HG02642 (cell line): ENCODE data around the gene PRIM2.
"Not testable (repeated sequence)": the region's sequence is repeated elsewhere in the genome, so short reads cannot be mapped to it uniquely, and the experiment has no call there.

ENCODE experiments used
- ATAC-seq: cut with Tn5 transposase; IDR thresholded peaks from one replicate; pipeline ENCODE4 v1.9.1; 2021; ENCODE audit warnings: mild to moderate bottlenecking; ENCODE audit not compliant: unreplicated experiment, poor library complexity

The PRIM2 gene

DNA sequence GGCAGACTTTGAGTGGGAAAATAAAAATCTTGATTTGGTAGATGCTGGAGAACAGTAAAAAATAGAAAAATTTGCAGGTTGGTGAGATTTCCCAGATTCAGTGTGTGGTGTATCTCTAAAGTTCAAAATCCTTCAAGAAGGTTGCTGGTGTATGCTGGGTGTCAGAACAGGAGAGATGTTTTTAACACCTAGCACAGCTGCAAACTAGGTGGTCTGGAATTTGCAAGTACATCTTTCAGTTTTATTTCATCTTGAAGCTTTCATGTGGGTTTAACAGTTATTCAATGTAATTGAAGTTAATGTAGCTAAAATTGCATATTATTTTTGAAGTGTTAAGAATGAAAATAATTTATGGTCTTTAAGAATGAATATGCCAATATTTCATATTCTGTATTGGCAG, 40.9 kb downstream of the PRIM2 start:
- ATAC-seq: not testable (repeated sequence)

DNA sequence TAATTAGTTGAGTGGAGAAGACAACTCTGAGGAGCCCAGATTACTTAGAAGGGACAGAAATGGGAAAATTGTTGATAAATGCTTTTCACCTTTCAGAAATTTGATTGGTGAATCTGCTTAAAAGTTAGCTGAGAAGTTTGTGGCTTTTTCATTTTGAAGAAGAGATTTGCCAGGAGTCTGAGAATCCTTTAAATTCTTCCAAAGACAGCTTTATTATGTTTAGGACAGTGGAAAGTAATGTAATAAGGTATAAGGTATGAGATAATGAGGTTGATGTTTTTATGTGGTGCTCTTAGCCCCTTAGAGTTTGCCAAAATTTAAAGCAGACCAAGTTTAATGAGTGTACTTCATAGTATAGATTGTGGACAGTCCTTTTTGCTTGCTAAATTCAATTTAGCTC, 42.3 kb downstream of the PRIM2 start:
- ATAC-seq: not testable (repeated sequence)

DNA sequence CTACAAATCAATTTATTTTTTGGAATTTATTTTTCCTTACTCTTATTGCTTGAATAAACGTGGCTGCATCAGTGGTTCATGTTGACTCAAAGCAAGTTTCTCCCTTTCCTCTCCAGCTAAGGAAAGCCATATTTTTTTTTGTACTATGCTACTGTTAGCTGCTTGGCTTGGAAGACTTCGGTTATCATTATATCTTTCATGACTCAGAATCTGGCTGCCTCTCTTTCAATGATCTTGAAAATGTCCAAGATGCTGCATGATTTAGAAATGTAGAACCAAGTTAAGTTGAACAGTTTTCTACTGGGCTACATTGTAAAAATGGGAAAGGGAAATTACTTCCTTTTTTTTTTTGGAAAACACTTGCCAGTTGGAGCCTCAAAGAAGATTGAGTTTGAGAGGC, 44.9 kb downstream of the PRIM2 start:
- ATAC-seq: not testable (repeated sequence)

DNA sequence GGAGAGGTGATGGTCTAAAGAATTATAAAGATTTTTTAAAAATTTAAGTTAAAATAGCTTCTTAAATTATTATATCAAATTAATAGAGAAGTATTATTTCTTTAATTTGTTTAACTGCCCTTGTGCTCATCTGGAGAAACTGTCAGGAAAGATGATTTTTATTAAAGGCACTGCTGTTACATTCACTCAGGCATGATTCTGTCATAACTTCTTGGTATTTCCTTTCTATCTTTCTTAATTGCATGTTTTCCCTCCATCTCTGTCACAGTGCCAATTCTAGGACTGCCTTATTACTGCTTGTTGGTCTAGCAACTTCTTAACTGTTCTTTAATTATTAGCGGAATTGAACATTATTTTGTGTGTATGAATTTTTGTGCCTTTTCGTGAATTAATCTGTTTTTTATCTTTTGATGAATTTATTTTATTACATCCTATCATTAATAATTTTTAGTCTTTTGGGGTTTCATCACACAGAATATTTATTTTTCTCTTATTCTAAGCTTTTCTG, 47.7 kb downstream of the PRIM2 start:
- not testable (repeated sequence) for ATAC-seq

DNA sequence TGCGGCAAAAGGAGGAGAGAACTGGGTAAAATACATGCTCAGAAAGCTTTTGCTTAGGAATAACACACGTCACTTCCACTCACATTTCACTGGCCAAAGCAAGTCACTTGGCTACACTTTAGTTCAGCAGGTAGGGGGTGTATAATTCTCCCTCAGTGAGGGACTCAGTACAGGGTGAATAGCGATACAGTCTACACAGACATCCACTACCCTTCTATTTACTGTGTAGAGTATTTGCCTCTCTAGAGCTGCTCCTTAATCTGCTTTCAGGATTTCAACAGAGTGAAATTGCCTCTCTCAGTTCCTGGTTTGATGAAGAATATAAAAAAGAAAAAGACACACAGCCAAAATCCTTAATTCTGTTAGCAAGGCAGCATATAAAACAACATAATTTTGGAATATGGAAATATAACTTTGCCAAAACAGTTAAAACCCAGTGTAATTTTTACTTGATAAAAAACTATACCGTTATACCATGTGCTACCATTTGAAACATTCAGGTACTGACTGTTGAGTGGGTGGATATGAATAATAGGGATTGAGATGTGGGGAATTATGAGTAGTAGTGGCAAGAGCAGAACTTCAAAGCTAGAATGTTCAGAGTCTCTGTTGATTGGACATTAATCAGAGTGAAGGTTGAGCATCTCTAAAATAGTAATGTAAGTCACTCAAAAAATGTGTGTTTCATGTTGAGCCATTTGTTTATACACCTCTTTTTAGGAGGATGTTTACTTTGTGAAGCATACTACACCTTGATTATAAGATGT, 51.7 kb downstream of the PRIM2 start:
- ATAC-seq: not testable (repeated sequence)

DNA sequence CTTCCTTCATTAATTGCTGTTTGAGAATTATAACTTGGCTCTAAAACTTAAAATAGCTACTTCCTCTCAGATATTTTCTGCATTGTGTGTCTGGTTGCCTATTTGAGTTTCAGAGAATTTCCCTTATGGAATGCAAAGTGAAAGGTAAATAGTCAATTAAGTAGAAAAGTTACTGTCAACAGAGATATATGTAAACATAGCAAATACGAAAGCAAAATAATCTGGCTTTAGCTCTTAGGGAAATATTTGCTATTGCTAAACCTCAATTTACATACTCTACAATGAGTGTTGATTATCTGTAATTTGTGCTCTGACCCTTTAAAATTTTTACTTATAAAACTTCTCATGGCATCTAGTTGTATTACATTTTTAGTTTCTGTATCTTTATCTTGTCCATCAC, 54.3 kb downstream of the PRIM2 start:
- not testable (repeated sequence) for ATAC-seq

DNA sequence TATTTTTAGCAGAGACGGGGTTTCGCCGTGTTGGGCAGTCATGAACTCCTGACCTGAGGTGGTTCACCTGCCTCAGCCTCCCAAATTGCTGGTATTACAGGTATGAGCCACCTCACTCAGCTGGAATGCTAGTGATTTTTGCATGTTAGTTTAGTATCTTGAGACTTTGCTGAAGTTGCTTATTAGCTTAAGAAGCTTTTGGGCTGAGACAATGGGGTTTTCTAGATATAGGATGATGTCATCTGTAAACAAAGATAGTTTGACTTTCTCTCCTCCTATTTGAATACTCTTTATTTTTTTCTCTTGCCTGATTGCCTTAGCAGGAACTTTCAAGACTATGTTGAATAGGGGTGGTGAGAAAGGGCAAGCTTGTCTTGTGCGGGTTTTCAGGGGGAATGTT, 57.3 kb downstream of the PRIM2 start:
- not testable (repeated sequence) for ATAC-seq

DNA sequence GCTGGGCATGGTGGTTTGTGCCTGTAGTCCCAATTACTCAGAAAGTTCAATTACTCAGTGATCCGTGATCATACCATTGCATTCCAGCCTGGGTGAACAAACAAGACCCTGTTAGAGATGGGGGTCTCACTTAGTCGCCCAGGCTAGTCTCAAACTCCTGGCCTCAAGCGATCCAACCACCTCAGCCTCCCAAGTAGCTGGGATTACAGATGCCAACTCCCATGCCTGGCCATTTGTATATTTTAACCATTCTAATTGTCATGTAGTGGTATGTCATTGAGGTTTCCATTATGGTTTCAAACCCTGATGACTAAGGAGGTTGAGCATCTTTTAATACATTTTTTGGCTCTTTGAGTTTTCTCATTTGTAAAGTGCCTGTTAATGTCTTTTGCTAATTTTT, 58.7 kb downstream of the PRIM2 start:
- not testable (repeated sequence) for ATAC-seq

DNA sequence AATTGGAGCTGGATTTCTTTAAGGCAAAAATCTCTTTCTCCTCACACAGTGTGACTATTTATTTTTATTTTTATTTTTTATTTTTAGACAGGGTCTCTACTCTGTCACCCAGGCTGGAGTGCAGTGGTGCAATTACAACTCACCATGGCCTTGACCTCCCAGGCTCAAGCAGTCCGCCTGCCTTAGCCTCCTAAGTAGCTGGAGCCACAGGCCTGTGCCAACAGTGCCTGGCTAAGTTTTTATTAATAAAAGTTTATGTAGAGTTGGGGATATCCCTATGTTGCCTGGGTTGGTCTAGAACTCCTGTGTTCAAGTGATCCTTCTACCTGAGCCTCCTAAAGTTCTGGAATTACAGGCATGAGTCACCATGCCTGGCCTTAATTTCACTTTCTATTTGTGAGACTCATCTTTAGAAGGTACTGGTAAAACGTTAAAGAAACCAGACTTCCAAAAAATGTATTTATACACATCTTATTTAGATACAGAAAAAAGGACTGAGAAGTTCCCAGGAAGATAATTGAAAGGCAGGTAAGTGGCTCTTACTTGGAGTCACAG, 71.7 kb downstream of the PRIM2 start:
- not testable (repeated sequence) for ATAC-seq

DNA sequence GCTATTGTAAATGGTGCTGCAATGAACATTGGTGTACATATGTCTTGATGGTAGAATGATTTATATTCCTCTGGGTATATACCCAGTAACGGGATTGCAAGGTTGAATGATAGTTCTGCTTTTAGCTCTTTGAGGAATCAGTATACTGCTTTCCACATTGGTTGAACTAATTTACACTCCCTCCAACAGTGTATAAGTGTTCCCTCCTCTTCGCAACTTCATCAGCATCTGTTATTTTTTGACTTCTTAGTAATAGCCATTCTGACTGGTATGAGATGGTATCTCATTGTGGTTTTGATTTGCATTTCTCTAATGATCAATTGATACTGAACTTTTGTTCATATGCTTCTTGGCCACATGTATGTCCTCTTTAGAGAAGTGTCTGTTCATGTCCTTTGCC, 73.4 kb downstream of the PRIM2 start:
- ATAC-seq: not testable (repeated sequence)

DNA sequence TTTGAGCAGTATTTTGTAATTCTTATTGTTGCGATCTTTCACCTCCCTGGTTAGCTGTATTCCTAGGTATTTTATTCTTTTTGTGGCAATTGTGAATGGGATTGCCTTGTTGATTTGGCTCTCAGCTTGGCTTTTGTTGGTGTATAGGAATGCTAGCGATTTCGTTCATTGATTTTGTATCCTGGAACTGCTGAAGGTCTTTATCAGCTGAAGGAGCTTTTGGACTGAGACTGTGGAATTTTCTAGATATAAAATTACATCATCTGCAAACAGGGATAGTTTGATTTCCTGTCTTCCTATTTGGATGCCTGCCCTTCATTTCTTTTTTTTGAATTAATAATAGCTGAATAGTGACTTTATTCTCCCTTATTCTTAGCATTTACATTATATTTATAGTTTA, 74.6 kb downstream of the PRIM2 start:
- ATAC-seq: not testable (repeated sequence)

DNA sequence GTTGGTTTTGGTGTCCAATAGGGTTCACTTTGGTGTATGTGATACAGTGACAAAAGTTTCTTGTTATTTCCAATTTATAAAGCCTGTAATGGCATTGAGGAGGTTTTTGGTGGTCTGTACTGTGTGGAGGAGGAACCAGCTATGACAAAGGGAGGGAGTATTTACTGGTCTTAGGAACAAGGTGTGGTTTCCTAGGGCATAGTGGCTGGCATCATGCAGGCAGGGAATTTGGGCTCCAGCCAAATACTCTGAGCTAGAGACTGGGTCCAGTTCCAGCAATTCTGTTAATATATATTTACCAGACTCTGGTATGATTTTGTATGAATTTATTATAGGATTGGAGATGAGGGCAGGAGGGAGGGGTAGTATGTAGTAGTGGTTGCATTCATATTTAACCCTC, 101.9 kb downstream of the PRIM2 start:
- ATAC-seq: not testable (repeated sequence)

DNA sequence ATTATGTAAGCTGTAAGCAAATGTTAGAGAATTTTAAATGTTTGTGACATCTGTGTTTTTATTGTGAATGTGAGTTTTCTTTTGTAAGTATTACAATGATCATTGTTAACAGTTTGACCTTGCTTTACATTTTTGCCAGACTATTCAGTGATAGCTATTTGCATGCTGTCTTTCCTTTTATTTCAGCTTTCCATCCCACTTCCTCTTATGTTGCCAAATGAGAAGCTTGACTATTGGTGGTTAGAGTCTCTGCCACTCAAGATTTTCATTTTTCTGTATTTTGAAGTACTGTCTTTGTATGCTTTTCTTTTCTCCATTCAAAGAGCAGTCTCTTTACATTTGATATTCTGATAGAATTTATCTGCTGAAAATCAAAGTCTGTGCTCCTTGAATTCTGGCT, 104.1 kb downstream of the PRIM2 start:
- ATAC-seq: peak; percentile 72

DNA sequence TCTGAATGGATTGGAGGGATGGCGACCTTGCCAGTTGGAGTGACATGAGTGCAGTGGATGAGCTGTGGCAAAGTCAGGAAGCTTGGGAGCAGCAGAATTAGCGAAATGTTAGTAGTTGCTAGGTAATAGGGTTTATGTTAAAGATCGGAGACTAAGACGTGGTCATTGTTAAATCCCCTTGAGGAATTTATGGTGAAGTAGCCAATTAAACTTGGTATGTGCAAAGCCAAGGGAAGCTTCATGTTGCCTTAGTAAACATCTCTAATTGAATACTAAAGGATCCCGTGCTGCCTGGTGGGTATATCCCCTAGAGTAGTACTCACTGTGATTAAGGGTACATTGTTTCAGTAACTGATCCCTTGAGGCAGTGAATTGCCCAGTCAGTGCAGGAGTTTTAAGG, 106.0 kb downstream of the PRIM2 start:
- ATAC-seq: no peak

DNA sequence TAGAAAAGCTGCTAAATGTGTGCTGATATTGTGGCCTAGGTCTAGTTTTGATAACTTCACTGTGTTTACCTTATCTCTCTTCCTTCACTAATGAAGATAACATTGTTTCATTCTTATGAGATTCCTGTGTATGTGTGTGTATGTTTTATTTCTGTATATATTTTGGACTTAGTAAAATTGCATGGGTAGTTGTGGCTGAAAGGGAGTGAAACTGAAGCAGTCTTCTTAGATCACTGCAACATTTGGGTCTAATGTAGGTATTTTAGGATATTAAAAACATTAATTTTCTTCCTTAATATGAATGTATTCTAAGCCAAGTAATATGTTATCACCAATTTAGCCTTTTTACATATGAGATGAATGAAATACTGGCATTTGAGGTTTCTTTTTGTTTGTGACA, 114.3 kb downstream of the PRIM2 start:
- not testable (repeated sequence) for ATAC-seq

DNA sequence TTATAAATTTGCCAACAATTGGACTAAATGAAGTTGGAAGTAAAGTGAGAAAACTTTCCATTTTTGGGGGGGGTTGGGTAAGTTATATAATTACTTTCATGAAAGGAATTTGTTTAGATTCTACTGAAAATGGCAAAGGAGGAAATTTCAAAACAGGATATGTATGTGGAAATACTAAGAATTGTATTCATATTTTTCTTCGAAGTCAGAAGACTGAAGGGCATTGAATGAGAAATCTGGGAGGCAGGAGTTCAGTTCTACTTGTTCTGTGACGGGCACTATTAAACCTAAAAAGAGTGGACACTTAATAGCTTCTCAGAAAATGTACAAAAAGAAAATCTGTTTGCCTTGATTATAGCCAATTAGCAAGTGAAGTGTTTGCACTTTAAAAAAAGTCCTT, 114.7 kb downstream of the PRIM2 start:
- no peak for ATAC-seq

DNA sequence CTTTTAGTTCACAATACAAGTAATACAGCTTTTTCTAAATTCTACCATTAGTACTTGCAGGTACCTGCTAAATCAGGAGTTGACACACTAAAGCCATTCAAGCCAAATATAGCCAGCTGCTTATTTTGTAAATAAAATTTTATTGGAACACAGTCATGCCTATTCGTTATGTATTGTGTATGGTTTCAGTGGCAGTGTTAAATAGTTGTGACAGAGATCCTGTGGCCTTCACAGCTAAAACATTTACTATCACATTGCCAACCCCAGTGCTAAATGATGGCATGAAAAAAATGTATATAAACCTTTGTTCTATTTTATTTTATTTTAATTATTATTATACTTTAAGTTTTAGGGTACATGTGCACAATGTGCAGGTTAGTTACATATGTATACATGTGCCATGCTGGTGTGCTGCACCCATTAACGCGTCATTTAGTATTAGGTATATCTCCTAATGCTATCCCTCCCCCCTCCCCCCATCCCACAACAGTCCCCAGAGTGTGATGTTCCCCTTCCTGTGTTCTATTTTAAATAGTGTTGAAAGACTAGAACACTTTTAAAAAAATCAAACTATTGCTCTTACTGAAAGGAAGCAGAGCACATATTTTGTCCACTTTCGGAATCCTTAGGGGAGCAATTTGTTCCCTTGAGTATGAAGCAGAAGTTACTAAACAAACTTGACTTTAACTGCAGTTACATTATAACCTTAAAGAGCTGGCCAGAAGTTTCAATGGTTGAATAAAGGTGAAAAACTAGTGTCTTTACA, 115.7 kb downstream of the PRIM2 start:
- peak; percentile 50 for ATAC-seq

DNA sequence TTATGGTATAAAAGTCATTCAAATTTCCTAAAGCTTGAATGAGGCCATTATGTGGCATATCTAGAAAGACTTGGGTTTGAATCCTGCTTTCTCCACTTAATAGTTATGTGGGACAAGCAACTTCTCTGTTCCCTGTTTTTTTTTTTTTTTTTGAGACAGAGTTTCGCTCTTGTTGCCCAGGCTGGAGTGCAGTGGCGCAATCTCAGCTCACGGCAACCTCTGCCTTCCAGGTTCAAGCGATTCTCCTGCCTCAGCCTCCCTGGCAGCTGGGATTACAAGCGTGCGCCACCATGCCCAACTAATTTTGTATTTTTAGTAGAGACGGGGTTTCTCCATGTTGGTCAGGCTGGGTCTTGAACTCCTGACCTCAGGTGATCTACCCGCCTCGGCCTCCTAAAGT, 116.4 kb downstream of the PRIM2 start:
- not testable (repeated sequence) for ATAC-seq

DNA sequence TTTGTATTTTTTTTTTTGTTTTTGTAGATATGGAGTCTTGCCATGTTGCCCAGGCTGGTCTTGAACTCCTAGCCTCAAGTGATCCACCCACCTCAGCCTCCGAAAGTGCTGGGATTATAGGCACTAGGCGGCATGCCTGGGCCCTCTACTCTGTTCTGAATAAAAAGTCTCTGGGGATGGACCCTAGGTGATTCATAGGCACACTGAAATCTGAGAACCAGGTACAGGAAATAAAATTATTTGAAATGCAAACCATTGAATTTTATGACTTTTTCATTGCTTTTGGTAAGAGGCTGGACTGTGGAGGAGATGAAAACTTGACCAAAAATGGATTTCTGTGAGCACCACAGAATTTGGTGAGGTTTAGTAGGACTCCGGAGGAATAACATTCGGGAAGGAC, 117.5 kb downstream of the PRIM2 start:
- no peak for ATAC-seq

DNA sequence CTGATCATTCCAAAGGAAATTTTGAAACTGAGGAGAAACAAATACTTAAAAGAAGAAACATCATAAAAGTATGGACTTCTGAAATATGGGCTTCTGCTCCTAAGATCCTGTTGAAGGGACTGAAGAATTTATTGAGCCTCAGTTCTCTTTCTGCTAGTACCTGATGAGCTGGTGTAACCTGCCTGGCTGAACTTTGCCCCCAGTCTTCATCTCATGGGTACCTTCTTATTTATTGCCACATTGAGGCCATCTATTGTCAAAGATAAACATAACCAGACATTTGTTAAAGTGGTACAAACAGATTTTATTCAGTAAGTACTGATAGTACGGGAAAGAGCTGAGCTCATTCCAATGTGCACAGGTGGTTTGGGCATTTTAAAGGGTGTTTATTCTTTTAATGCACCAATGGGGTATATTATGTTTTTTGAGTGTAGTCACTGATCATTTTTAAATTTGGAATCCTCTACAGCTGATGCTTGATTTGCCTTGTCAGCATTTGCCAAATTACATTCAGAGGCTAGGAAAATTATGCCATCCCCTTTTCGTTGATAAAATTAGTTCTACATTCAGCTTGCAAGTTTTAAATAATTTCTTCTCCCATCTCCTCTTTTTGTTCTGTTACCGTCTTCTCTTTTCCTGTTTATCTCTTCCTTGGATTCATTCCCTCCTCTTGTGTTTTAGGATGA, 118.2 kb downstream of the PRIM2 start:
- ATAC-seq: no peak

DNA sequence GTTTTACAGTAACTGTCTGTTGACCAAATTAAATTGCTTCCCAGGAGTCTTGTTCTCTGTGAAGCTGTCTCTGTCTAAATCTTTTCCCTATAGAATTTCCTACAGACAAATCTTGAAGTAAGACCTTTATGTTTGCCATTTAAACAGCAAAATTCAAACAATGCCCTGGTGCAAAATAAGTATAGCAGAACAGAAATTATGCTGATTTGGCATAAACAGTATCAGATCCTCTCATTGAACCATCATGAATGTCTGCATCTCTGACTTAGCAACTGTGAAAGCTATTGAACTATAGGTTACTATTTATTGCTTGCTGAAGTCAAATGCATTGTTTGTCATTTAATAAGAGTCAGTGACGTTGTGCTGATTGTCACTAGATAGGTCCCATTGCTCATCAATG, 123.3 kb downstream of the PRIM2 start:
- ATAC-seq: not testable (repeated sequence)
